HepG2 (cell line): ENCODE measurements around the gene BSND. TPM values are rescaled to one million over a fixed set of nuclear protein-coding genes. Genes with fewer than 3 reads are reported as not detected.
A peak's percentile ranks its signal among the peaks of the same experiment; 100 is the strongest.

Experiments used
- CEBPG ChIP-seq: IDR thresholded peaks from 2 replicates; pipeline ENCODE4 v1.6.1; 2016
- DNMT1 ChIP-seq: sonication (generic); formaldehyde crosslinking; IDR thresholded peaks from 2 replicates; pipeline ENCODE4 v1.5.1; 2020; ENCODE audit warnings: mild to moderate bottlenecking, missing genetic modification reagents
- FOXK1 ChIP-seq: sonication (generic); formaldehyde crosslinking; IDR thresholded peaks from 2 replicates; pipeline ENCODE4 v1.4.0; 2020; ENCODE audit warnings: low read depth, missing genetic modification reagents, borderline replicate concordance
- GPN1 ChIP-seq: sonication (generic); formaldehyde crosslinking; IDR thresholded peaks from 2 replicates; pipeline ENCODE4 v1.5.1; 2020; ENCODE audit warnings: missing genetic modification reagents, borderline replicate concordance
- HMGXB3 ChIP-seq: sonication (generic); formaldehyde crosslinking; IDR thresholded peaks from 2 replicates; pipeline ENCODE4 v1.4.0; 2020; ENCODE audit warnings: missing genetic modification reagents, borderline replicate concordance
- HOXD1 ChIP-seq: sonication (generic); formaldehyde crosslinking; IDR thresholded peaks from 2 replicates; pipeline ENCODE4 v1.5.0; 2020; ENCODE audit warnings: missing genetic modification reagents
- KDM5B ChIP-seq: sonication (generic); formaldehyde crosslinking; IDR thresholded peaks from 2 replicates; pipeline ENCODE4 v1.4.0; 2020; ENCODE audit warnings: missing genetic modification reagents, mild to moderate bottlenecking, borderline replicate concordance
- MLX ChIP-seq: IDR thresholded peaks from 2 replicates; pipeline ENCODE4 v1.6.1; 2016
- MTERF4 ChIP-seq: sonication (generic); formaldehyde crosslinking; IDR thresholded peaks from 2 replicates; pipeline ENCODE4 v1.8.0; 2023; ENCODE audit warnings: mild to moderate bottlenecking, missing genetic modification reagents
- SOX6 ChIP-seq, 2 experiments: fragments of 450-650 bp in 1 of 2; sonication (generic) in 1 of 2; formaldehyde crosslinking in 1 of 2; IDR thresholded peaks; 2 replicates each; pipeline versions ENCODE4 v1.4.0 to v1.6.1; 2017 to 2020; ENCODE audit warnings: antibody characterized with exemption in 1 of 2, mild to moderate bottlenecking in 1 of 2, missing genetic modification reagents in 1 of 2
- SRSF1 ChIP-seq: fragments of 200-400 bp; formaldehyde crosslinking; optimal IDR thresholded peaks from 2 replicates; pipeline ENCODE3; 2017; ENCODE audit warnings: mild to moderate bottlenecking, low read depth, low read length, moderate library complexity
- STAG1 ChIP-seq: sonication (generic); formaldehyde crosslinking; IDR thresholded peaks from 2 replicates; pipeline ENCODE4 v1.4.0; 2020; ENCODE audit warnings: missing genetic modification reagents
- TRIM22 ChIP-seq: fragments of 450-650 bp; IDR thresholded peaks from 2 replicates; pipeline ENCODE4 v1.6.1; 2017
- YEATS4 ChIP-seq: sonication (generic); formaldehyde crosslinking; IDR thresholded peaks from 2 replicates; pipeline ENCODE4 v1.4.0; 2020; ENCODE audit warnings: missing genetic modification reagents, borderline replicate concordance
- ZBTB42 ChIP-seq: sonication (generic); formaldehyde crosslinking; IDR thresholded peaks from 2 replicates; pipeline ENCODE4 v1.5.0; 2020; ENCODE audit warnings: mild to moderate bottlenecking, missing genetic modification reagents
- ZNF326 ChIP-seq: sonication (generic); formaldehyde crosslinking; IDR thresholded peaks from 2 replicates; pipeline ENCODE4 v1.4.0; 2020; ENCODE audit warnings: missing genetic modification reagents, borderline replicate concordance
- ZNF709 ChIP-seq: sonication (generic); formaldehyde crosslinking; IDR thresholded peaks from 2 replicates; pipeline ENCODE4 v1.5.0; 2020; ENCODE audit warnings: mild to moderate bottlenecking, missing genetic modification reagents
- ZNF746 ChIP-seq: sonication (generic); formaldehyde crosslinking; IDR thresholded peaks from 2 replicates; pipeline ENCODE4 v1.8.0; 2022; ENCODE audit warnings: mild to moderate bottlenecking, missing genetic modification reagents
- ZNF749 ChIP-seq: sonication (generic); formaldehyde crosslinking; IDR thresholded peaks from 2 replicates; pipeline ENCODE4 v1.8.0; 2022; ENCODE audit warnings: mild to moderate bottlenecking, missing genetic modification reagents, moderate library complexity, borderline replicate concordance
- ZNF770 ChIP-seq: sonication (generic); formaldehyde crosslinking; IDR thresholded peaks from 2 replicates; pipeline ENCODE4 v1.5.0; 2020; ENCODE audit warnings: mild to moderate bottlenecking, missing genetic modification reagents
- polyA plus RNA-seq, 8 experiments: library from polyadenylated mRNA; depleted of rRNA in 3 of 8; stranded (reverse) in 7 of 8; unstranded in 1 of 8; fragments of >200 nt; fragmentation: Illumina TruSeq in 4 of 8; extraction: Trizol in 4 of 8; gene quantifications; 2 replicates each; pipeline versions ENCODE4 v1.2.1 to v1.2.3, GENCODE V29; 2011 to 2016; ENCODE audit warnings: low read depth in 4 of 8, missing spikeins in 1 of 8, mixed read lengths in 1 of 8; ENCODE audit not compliant: insufficient read depth in 1 of 8
- total RNA-seq, 5 experiments: library from RNA; depleted of rRNA; stranded (reverse); fragments of >200 nt; fragmentation: Illumina TruSeq; extraction: Trizol; gene quantifications; 2 replicates each; pipeline ENCODE4 v1.2.3, GENCODE V29; 2016; ENCODE audit warnings: low read depth in 1 of 5

Gene BSND
- total and polyA plus RNA-seq, 2 of the 13 experiments (the other 11 are each of a cell fraction or from before 2014, with no cell fraction given) = not detected

- TF ChIP-seq MTERF4 (CRISPR knock-in tag) (peak; percentile 74), SOX6 (IDR thresholded peaks at IDR 0.05) (no peak), SOX6 (CRISPR knock-in tag; IDR thresholded peaks at IDR 0.05) (peak; percentile 83), SRSF1 (peak; percentile 57), FOXK1 (CRISPR knock-in tag) (peak; percentile 27; the same call in 1 of the 2 replicates), ZNF749 (CRISPR knock-in tag) (peak; percentile 87; the same call in 1 of the 2 replicates), ZNF770 (CRISPR knock-in tag) (peak; percentile 59; the same call in 1 of the 2 replicates), HMGXB3 (CRISPR knock-in tag) (no peak; the same call in 1 of the 2 replicates), STAG1 (CRISPR knock-in tag) (no peak), ZNF746 (CRISPR knock-in tag) (peak; percentile 82), TRIM22 (no peak), ZBTB42 (CRISPR knock-in tag) (peak; percentile 83), YEATS4 (CRISPR knock-in tag) (peak; percentile 76), GPN1 (CRISPR knock-in tag) (no peak), ZNF709 (peak; percentile 94), CEBPG (0 out of 2 replicates have a peak, but pooled peaks have one; percentile 18), HOXD1 (CRISPR knock-in tag) (peak; percentile 43; the same call in 1 of the 2 replicates), KDM5B (CRISPR knock-in tag) (peak; percentile 98), DNMT1 (0 out of 2 replicates have a peak, but pooled peaks have one; percentile 34), ZNF326 (CRISPR knock-in tag) (no peak), MLX (no peak)
Measured at GRCh38 chr1:55039342-55040082, 40.8 kb downstream of the BSND start, which contains the start of gene PCSK9 (continued).
